ENCODE measurements around the gene BYSL. TPM values are rescaled to one million over a fixed set of nuclear protein-coding genes. Genes with fewer than 3 reads are reported as not detected.

The BYSL gene
- total RNA-seq, 2 experiments from 2014 or later, result 83.7 to 85.2 TPM

GRCh38 chr6:41958022-41958856 is 36.9 kb downstream of the BYSL start:
- CTCF ChIA-PET, result interaction anchor here (1.7 kb wide), 1 partner anchor 15 kb away, joined by 6 read pairs; no protein-coding TSS in a partner anchor
- POLR2A ChIA-PET, result interaction anchor here (0.5 to 0.6 kb wide), 4 partner anchors 13 to 1563 kb away, joined by 5 to 6 read pairs (median 6); no protein-coding TSS in a partner anchor

DNA sequence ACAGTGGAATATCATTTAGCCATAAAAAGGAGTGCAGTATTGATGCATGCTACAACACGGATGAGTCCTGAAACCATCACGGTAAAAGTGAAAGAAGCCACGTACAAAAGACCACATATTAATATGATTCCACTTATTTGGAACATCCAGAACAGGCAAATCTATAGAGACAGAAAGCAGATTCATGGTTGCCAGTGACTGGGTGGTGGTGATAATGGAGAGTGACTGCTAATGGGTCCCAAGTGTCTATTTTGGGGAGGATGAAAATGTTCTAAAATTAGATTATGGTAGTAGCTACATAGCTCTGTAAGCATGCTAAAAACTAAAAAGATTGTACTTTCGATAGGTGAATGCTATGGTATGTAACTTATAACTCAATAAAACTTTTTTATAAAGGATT is 38.7 kb downstream of the BYSL start:
- CTCF ChIA-PET, result interaction anchor here (1.0 to 1.9 kb wide), 2 partner anchors 11 to 39 kb away, joined by 3 to 5 read pairs; partner anchors contain the start of genes BYSL and MED20
- POLR2A ChIA-PET, result interaction anchor here (0.6 kb wide), 1 partner anchor 17 kb away, joined by 4 read pairs; no protein-coding TSS in a partner anchor

DNA sequence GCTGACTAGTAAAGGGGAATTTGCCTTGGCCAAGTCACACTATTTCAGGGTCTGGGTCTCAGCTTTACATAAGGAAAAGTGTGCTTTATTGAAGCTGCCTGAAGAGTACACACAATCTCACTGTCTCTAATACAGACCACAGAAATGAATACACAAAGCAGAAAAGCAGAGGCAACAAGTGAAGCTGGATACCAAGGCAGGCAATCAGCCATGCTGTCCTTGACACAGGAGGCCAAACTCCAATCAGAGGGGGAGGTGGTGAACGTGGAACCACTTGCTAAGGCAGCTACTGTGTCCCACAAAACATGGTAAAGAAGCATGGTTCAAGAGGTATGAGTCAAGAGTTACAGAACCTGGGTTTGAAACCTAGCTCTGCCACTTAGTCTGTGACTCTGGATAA is 42.1 kb downstream of the BYSL start:
- ChIA-PET CTCF (interaction anchor here (0.7 to 1.7 kb wide), 5 partner anchors 9 to 27 kb away, joined by 3 to 5 read pairs (median 3); partner anchors contain the start of gene CCND3), POLR2A (no interaction called here)

DNA sequence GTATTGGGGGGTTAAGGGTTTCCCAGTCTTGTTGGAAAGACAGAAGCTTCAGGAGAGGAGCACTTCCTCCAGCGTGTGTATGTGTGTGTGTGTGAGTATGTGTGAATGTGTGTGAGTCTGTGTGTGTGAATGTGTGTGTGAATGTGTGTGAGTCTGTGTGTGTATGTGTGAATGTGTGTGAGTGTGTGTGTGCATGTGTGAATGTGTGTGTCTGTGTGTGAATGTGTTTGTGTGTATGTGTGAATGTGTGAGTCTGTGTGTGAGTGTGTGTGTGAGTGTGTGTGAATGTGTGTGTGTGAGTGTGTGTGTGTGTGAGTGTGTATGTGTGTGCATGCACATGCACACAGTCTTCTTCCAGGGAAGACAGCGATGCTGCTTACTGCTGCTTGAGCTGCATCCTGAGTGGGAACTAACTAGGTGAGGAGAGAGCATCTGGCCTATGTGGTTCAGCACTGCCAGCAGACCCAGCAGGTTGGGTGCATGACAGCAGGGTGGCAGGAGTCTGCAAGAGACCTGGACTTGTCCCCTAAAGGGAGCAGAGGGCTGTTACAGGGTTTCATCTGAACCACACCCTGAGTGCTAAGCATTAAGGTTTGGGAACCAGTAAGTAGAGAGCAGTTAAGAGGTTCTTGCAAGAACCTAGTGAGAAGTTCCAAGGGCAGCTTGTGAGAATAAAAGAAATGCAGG is 43.0 kb downstream of the BYSL start:
- POLR2A ChIA-PET, result interaction anchor here (0.6 kb wide), 1 partner anchor 77 kb away, joined by 4 read pairs; no protein-coding TSS in a partner anchor

GRCh38 chr6:41965429-41966213 is 44.3 kb downstream of the BYSL start:
- ChIA-PET CTCF (interaction anchor here (0.8 to 1.5 kb wide), 2 partner anchors 78 to 81 kb away, joined by 3 to 4 read pairs; no protein-coding TSS in a partner anchor), POLR2A (interaction anchor here (0.6 kb wide), 1 partner anchor 74 kb away, joined by 5 read pairs; no protein-coding TSS in a partner anchor)

More for the DNA sequence above, 43.0 kb downstream of the BYSL start:
- CTCF ChIA-PET, result interaction anchor here (1.1 to 1.5 kb wide), 4 partner anchors 8 to 80 kb away, joined by 3 to 4 read pairs (median 3); partner anchors contain the start of gene CCND3

DNA sequence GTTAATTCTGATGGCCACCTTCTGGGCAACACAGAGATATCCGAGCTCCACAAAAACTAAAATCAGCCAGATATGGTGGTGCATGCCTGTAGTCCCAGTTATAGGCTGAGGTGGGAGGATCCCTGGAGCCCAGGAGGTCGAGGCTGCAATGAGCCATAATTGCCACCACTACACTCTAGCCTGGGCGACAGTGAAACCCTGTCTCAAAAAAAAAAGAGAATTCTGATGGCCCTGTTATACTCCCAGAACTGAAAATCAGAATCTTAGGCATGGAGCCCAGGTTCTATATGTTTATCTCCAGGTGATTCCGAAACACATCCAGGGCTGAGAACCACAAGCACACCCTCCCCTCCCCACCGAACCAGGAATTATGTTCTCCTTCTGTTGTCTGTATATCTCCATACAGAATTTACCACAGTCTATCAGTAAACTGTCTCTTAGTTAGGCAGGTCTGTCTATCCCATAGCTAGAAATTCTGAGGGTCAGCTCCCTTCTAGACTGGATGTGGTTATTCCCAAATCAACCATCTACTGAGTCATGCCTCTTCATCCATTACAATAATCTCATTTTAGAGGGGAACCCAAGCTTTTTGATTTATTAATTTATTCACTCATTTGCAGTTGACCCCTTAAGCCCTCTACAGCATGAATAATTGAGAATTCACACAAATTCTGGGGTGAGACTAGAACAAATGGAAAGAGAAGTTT is 45.1 kb downstream of the BYSL start:
- ChIA-PET POLR2A (interaction anchor here (0.6 kb wide), 1 partner anchor 75 kb away, joined by 5 read pairs; no protein-coding TSS in a partner anchor), CTCF (interaction anchor here (0.8 to 1.5 kb wide), 2 partner anchors 78 to 80 kb away, joined by 3 to 4 read pairs; no protein-coding TSS in a partner anchor)

DNA sequence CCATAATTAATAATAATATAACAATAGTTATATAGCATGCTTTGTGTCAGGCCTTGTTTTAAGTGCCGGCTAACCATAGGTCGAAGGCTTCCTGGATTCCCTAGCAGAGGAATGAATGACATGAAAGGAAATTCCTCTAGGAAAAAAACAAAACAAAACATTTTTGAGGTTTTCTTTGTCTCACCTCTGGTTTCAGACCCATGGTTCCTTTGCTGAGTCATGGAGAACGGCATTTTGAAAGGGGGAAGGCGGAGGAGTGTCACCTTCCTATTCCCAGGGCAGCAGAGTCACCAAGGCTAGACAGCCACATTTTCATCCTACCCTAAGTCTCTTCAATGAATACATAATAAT is 45.6 kb downstream of the BYSL start:
- CTCF ChIA-PET, result interaction anchor here (1.2 kb wide), 1 partner anchor 13 kb away, joined by 3 read pairs; no protein-coding TSS in a partner anchor
- POLR2A ChIA-PET, result no interaction called here

DNA sequence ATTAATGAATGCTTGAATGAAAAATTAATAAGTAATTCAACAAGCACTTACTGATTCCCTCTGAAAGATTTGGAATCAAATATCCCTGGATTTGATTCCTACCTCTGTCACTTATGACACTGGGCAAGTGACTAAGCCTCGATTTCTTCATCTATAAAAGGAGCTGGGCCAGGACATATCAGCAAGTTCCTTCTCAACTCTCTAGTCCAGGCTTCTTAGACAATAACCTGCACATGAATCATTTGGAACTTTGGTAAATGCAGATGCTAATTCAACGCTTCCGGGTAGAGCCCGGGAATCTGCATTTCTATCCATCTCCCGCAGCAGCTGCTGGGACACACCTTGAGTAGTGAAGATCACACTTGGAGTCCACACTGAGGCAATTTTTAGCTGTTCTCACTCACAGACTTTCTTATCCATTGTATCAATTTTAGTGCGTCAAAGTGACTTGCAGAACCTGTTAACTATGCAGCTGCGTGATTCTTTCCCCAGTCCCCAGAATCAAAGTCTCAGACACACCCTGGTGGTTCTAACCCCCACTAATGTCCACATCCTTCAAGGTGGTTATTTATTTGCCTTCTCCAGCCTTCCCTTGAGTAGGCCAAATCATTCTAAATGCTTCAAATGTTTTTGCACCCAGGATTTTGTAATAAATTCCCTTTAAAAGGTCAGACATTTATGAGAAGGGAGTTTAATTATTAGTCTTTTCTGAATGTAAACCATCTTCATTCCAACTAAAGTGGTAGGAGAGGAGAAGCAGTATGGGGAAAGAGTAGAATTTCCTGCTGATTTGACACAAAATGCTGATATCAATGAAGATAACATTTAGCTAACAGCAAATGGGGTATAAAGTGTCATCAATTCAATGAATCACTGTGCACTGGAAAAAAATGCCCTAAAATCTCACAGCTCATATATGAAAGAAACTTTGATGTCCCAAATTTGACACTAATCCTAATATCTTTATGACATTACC is 46.3 kb downstream of the BYSL start:
- POLR2A ChIA-PET, result interaction anchor here (1.0 kb wide), 1 partner anchor 28 kb away, joined by 3 read pairs; no protein-coding TSS in a partner anchor
- CTCF ChIA-PET, result interaction anchor here (0.6 to 1.3 kb wide), 5 partner anchors 12 to 32 kb away, joined by 3 to 5 read pairs (median 3); no protein-coding TSS in a partner anchor

- ChIA-PET CTCF (interaction anchor here (0.9 kb wide), 1 partner anchor 11 kb away, joined by 3 read pairs; no protein-coding TSS in a partner anchor), POLR2A (no interaction called here)
Observed at GRCh38 chr6:41970436-41970846, 49.1 kb downstream of the BYSL start.

- CTCF ChIA-PET, result interaction anchor here (0.6 to 1.3 kb wide), 3 partner anchors 8 to 34 kb away, joined by 3 read pairs; no protein-coding TSS in a partner anchor
Observed at GRCh38 chr6:41972826-41973225, 51.5 kb downstream of the BYSL start.

DNA sequence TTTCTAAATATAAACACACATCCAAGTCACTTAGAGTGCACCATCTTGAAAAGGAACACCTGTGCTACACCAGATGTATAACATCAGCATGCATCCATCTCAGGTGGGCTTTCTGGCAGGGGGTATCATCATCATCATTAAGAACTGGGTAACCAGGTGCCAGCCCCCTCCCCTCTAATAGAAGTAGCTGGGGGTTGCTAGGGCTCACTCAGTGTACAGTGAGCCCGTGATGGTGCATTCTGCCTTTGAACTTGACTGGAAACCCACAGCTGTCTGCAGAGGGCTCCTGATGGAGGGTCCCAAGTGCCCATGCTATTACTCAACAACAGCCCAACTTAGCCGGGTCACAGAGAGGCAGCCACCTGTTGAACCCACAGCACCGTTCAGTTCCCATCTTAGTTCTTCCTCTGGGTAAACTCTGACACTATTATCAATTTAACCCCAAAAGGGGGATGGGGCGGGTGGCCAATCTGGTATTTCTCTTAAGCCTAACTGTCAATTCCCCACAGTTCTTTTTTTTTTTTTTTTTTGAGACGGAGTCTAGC is 53.1 kb downstream of the BYSL start:
- POLR2A ChIA-PET, result no interaction called here
- CTCF ChIA-PET, result interaction anchor here (1.0 to 1.2 kb wide), 2 partner anchors 30 to 70 kb away, joined by 3 read pairs; no protein-coding TSS in a partner anchor

More at GRCh38 chr6:41972826-41973225, 51.5 kb downstream of the BYSL start:
- POLR2A ChIA-PET, result no interaction called here

DNA sequence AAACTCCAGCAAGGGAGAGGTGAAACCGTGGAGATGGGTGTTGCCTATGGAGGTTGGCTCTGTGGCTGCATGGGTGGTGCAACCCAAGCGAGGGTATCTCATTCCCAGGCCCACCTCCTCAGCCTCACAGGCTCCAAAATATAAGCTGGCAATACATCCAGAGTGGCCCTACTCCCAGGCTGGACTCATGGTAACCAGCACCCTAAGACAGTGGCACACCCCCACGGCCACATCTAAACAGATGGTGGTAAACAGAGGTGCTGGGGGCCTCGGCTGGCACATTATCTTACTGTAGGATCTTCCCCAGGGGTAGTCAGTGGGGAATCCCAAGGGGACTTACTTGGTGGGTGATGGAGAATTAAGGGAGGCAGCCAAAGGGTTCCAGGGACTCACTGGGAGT is 54.0 kb downstream of the BYSL start:
- CTCF ChIA-PET, result interaction anchor here (0.7 to 1.2 kb wide), 3 partner anchors 31 to 69 kb away, joined by 3 read pairs; partner anchors contain the start of gene CCND3

GRCh38 chr6:41976794-41977484 is 55.6 kb downstream of the BYSL start:
- POLR2A ChIA-PET, result interaction anchor here (0.5 to 0.7 kb wide), 2 partner anchors 14 to 56 kb away, joined by 4 read pairs; partner anchors contain the start of gene MED20
- CTCF ChIA-PET, result interaction anchor here (1.1 to 1.4 kb wide), 3 partner anchors 10 to 66 kb away, joined by 3 to 6 read pairs (median 3); no protein-coding TSS in a partner anchor

More for the DNA sequence above, 54.0 kb downstream of the BYSL start:
- POLR2A ChIA-PET, result no interaction called here
